Neural cell (in vitro differentiated cells): ENCODE measurements around the gene COL4A2.

Source experiments
- CTCF ChIP-seq: fragments of 450-650 bp; IDR thresholded peaks from 2 replicates; pipeline ENCODE4 v1.5.1; 2014; ENCODE audit warnings: antibody characterized with exemption, mild to moderate bottlenecking, moderate library complexity; ENCODE audit not compliant: poor library complexity, severe bottlenecking
- EP300 ChIP-seq: fragments of 450-650 bp; conservative IDR thresholded peaks from 2 replicates; pipeline ENCODE4 v1.6.1; 2014; ENCODE audit warnings: antibody characterized with exemption, mild to moderate bottlenecking, moderate library complexity; ENCODE audit not compliant: poor library complexity, severe bottlenecking
- EZH2 ChIP-seq: fragments of 200-600, 300-800 bp; shearing (Covaris generic), sonication (generic); IDR thresholded peaks from 2 replicates; pipeline ENCODE4 v1.6.1; 2014; ENCODE audit warnings: antibody characterized with exemption, low read length, borderline replicate concordance, mild to moderate bottlenecking; ENCODE audit not compliant: insufficient read depth, poor library complexity, severe bottlenecking
- MXI1 ChIP-seq: fragments of 450-650 bp; conservative IDR thresholded peaks from 2 replicates; pipeline ENCODE4 v1.6.1; 2014; ENCODE audit warnings: antibody characterized with exemption, mild to moderate bottlenecking; ENCODE audit not compliant: poor library complexity, severe bottlenecking
- POLR2AphosphoS5 ChIP-seq: IDR thresholded peaks from 2 replicates; pipeline ENCODE4 v1.6.1; 2012
- RAD21 ChIP-seq: fragments of 450-650 bp; conservative IDR thresholded peaks from 2 replicates; pipeline ENCODE4 v1.6.1; 2014; ENCODE audit warnings: antibody characterized with exemption, mild to moderate bottlenecking, moderate library complexity
- REST ChIP-seq: IDR thresholded peaks from 2 replicates; pipeline ENCODE4 v1.6.1; 2012; ENCODE audit warnings: borderline replicate concordance
- SMC3 ChIP-seq: fragments of 450-650 bp; conservative IDR thresholded peaks from 2 replicates; pipeline ENCODE4 v1.6.1; 2014; ENCODE audit warnings: antibody characterized with exemption, mild to moderate bottlenecking, moderate library complexity; ENCODE audit not compliant: poor library complexity
- TAF1 ChIP-seq: IDR thresholded peaks from 2 replicates; pipeline ENCODE4 v1.6.1; 2012; ENCODE audit warnings: low read depth

GRCh38 chr13:110334841-110335490 lies 27.9 kb downstream of the COL4A2 start:
- TF ChIP-seq POLR2AphosphoS5: no peak
- no peak for TF ChIP-seq CTCF
- no peak for TF ChIP-seq EP300
- TF ChIP-seq EZH2: no peak
- TF ChIP-seq REST: no peak
- TF ChIP-seq TAF1: no peak
- TF ChIP-seq RAD21: no peak
- TF ChIP-seq SMC3: no peak
- no peak for TF ChIP-seq MXI1
